GM19238 (cell line): ENCODE results near the gene KCNQ4.

Experiments
- DNase-seq: peaks from one replicate; pipeline ENCODE4 v3.0.0; 2011; ENCODE audit warnings: low spot score; ENCODE audit not compliant: insufficient read length

The KCNQ4 gene

GRCh38 chr1:40838980-40839942 lies 55.7 kb downstream of the KCNQ4 start:
- no peak for DNase-seq

GRCh38 chr1:40839943-40840335 lies 56.4 kb downstream of the KCNQ4 start:
- DNase-seq: no peak

GRCh38 chr1:40840526-40841323 lies 57.1 kb downstream of the KCNQ4 start:
- DNase-seq: no peak

- DNase-seq: no peak
These were observed 58.0 kb downstream of the KCNQ4 start for GRCh38 chr1:40841602-40842001.

- DNase-seq: no peak
These were observed 58.6 kb downstream of the KCNQ4 start for GRCh38 chr1:40842207-40842606.

GRCh38 chr1:40842691-40843090 lies 59.1 kb downstream of the KCNQ4 start:
- DNase-seq: no peak

- no peak for DNase-seq
These were observed 60.5 kb downstream of the KCNQ4 start for GRCh38 chr1:40844079-40844478.

GRCh38 chr1:40844887-40845878 lies 61.6 kb downstream of the KCNQ4 start:
- no peak for DNase-seq

- no peak for DNase-seq
These were observed 62.3 kb downstream of the KCNQ4 start for GRCh38 chr1:40845895-40846294.

- no peak for DNase-seq
These were observed 63.6 kb downstream of the KCNQ4 start for GRCh38 chr1:40847023-40847745.

GRCh38 chr1:40848530-40849189 lies 65.1 kb downstream of the KCNQ4 start:
- DNase-seq: no peak

GRCh38 chr1:40849801-40850592 lies 66.4 kb downstream of the KCNQ4 start:
- DNase-seq: peak; percentile 71

- DNase-seq: no peak
These were observed 68.1 kb downstream of the KCNQ4 start for GRCh38 chr1:40851643-40852042.

GRCh38 chr1:40853113-40853884 lies 69.7 kb downstream of the KCNQ4 start:
- no peak for DNase-seq

- no peak for DNase-seq
These were observed 70.2 kb downstream of the KCNQ4 start for GRCh38 chr1:40853885-40854170.

GRCh38 chr1:40855513-40855912 lies 71.9 kb downstream of the KCNQ4 start:
- no peak for DNase-seq

- no peak for DNase-seq
These were observed 72.5 kb downstream of the KCNQ4 start for GRCh38 chr1:40856116-40856515.

GRCh38 chr1:40856656-40857302 lies 73.2 kb downstream of the KCNQ4 start:
- no peak for DNase-seq
